ENCODE measurements around the gene WIPF3. TPM values are rescaled to one million over a fixed set of nuclear protein-coding genes. Genes with fewer than 3 reads are reported as not detected.

WIPF3 gene
- total and polyA plus RNA-seq, 2 donors (not counting 1 experiment from before 2014, with no cell fraction given) = not detected

DNA sequence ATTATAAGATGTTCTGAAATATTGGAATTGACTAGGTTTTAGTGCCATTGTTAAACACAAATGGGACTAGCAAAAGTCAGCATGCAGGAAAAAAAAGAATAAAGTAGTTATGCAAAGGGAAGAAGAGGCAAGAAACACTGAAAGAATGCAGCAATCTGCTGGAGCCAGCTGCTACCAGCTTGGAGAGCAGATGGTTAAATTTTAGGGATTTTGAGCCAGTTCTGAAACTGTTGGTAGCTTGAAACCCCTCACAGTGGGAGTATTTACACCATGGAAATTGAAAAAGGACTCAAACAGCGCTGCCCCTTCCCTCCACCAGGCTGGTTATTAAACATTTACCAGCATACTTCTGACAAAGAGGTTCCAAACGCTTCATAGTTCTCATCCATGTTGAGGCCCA is 142.3 kb downstream of the WIPF3 start:
- no peak overlapping the region for H3K9ac ChIP-seq (ENCODE audit: low read length)
- Mint-ChIP-seq H3K27ac (no peak overlapping the region), H3K27me3 (no peaks in the 10 kb centered on the region), H3K4me3 (no peak overlapping the region), H3K4me1 (no peaks in the 10 kb centered on the region), H3K9me3 (ENCODE audit: insufficient read depth) (no peaks in the 10 kb centered on the region)
- intact Hi-C loops (cut with micrococcal nuclease) = no loop called here
- no peaks in the 10 kb centered on the region for H3K27me3 ChIP-seq (replicated peaks in 1 of 4; ENCODE audit: control extremely low read depth in 1 of 4, control insufficient read depth in 3 of 4, insufficient read depth in 4 of 4, low read length in 3 of 4)
- no peak for TF ChIP-seq EZH2 (IDR thresholded peaks at IDR 0.05; ENCODE audit: borderline replicate concordance, insufficient read depth, low read depth, low read length, poor library complexity, severe bottlenecking)
- TF ChIP-seq, protein P1, sequence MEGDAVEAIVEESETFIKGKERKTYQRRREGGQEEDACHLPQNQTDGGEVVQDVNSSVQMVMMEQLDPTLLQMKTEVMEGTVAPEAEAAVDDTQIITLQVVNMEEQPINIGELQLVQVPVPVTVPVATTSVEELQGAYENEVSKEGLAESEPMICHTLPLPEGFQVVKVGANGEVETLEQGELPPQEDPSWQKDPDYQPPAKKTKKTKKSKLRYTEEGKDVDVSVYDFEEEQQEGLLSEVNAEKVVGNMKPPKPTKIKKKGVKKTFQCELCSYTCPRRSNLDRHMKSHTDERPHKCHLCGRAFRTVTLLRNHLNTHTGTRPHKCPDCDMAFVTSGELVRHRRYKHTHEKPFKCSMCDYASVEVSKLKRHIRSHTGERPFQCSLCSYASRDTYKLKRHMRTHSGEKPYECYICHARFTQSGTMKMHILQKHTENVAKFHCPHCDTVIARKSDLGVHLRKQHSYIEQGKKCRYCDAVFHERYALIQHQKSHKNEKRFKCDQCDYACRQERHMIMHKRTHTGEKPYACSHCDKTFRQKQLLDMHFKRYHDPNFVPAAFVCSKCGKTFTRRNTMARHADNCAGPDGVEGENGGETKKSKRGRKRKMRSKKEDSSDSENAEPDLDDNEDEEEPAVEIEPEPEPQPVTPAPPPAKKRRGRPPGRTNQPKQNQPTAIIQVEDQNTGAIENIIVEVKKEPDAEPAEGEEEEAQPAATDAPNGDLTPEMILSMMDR (IDR thresholded peaks at IDR 0.05) = no peak
- POLR2A ChIA-PET = no interaction called here
- no peak overlapping the region for H3K4me3 ChIP-seq (ENCODE audit: control extremely low read depth in 1 of 5, extremely low read depth in 1 of 5, insufficient read depth in 1 of 5, low read depth in 2 of 5, low read length in 4 of 5)
- H4K20me1 ChIP-seq (ENCODE audit: control insufficient read depth, insufficient read depth, low read length, poor library complexity, severe bottlenecking) = no peaks in the 10 kb centered on the region
- no peaks in the 10 kb centered on the region for H3K4me1 ChIP-seq (ENCODE audit: control insufficient read depth in 2 of 2, insufficient read depth in 2 of 2, low read length in 2 of 2)
- no peak overlapping the region for H3K27ac ChIP-seq (ENCODE audit: low read length in 2 of 2)
- H3K36me3 ChIP-seq (replicated peaks in 1 of 2; ENCODE audit: control extremely low read depth in 1 of 2, control insufficient read depth in 1 of 2, extremely low read depth in 1 of 2, insufficient read depth in 2 of 2, low read length in 1 of 2) = peaks cover 2 to 51% of the 10 kb centered on the region in 2 experiments
- DNase-seq = no peak
- no peak overlapping the region for H2AFZ ChIP-seq (ENCODE audit: insufficient read depth, low read depth, low read length, poor library complexity, severe bottlenecking)
- H3K79me2 ChIP-seq (ENCODE audit: control insufficient read depth, insufficient read depth, low read length) = no peaks in the 10 kb centered on the region
- H3K4me2 ChIP-seq (replicated peaks; ENCODE audit: low read depth, low read length, poor library complexity, severe bottlenecking) = no peak overlapping the region
- peaks cover 0 to 16% (median 0%) of the 10 kb centered on the region in 3 donors for H3K9me3 ChIP-seq (ENCODE audit: control extremely low read depth in 1 of 3, control insufficient read depth in 2 of 3, insufficient read depth in 1 of 3, low read length in 2 of 3)
- ATAC-seq (ENCODE audit: low read depth) = no peak
- CTCF ChIA-PET = interaction anchor here (1.8 kb wide), 1 partner anchor 114 kb away, joined by 5 read pairs; no protein-coding TSS in a partner anchor
- WGBS (ENCODE audit: insufficient coverage) = 95% methylated on average over 2 of the region's 2 CpGs

DNA sequence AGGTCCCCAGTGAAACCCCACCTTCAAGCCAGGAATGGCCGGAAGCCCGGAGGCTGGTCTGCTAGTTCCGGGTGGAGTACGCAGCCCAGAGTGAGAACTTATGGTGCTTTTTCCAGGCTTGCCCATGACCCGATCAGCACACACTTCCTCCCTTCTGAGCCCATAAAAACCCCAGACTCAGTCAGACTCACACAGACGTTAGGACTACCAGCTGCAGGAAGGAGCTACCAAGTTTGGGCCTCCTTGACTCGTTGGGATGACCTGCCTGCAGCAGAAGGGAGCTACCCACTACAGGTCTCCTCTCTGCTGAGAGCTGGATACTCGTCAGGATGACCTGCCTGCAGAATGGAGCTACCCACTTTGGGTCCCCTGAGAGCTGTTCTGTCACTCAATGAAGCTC is 144.2 kb downstream of the WIPF3 start:
- Histone ChIP-seq H4K20me1 (ENCODE audit: control insufficient read depth, insufficient read depth, low read length, poor library complexity, severe bottlenecking) (no peaks in the 10 kb centered on the region), H3K4me3 (ENCODE audit: control extremely low read depth in 1 of 5, extremely low read depth in 1 of 5, insufficient read depth in 1 of 5, low read depth in 2 of 5, low read length in 4 of 5) (no peak overlapping the region), H3K27ac (ENCODE audit: low read length in 2 of 2) (no peak overlapping the region), H3K79me2 (ENCODE audit: control insufficient read depth, insufficient read depth, low read length) (no peaks in the 10 kb centered on the region), H3K4me1 (ENCODE audit: control insufficient read depth in 2 of 2, insufficient read depth in 2 of 2, low read length in 2 of 2) (no peaks in the 10 kb centered on the region), H3K4me2 (replicated peaks; ENCODE audit: low read depth, low read length, poor library complexity, severe bottlenecking) (no peak overlapping the region), H2AFZ (ENCODE audit: insufficient read depth, low read depth, low read length, poor library complexity, severe bottlenecking) (no peak overlapping the region), H3K9me3 (ENCODE audit: control extremely low read depth in 1 of 3, control insufficient read depth in 2 of 3, insufficient read depth in 1 of 3, low read length in 2 of 3) (peaks cover 0 to 16% (median 0%) of the 10 kb centered on the region in 3 donors), H3K36me3 (replicated peaks in 1 of 2; ENCODE audit: control extremely low read depth in 1 of 2, control insufficient read depth in 1 of 2, extremely low read depth in 1 of 2, insufficient read depth in 2 of 2, low read length in 1 of 2) (peaks cover 2 to 39% of the 10 kb centered on the region in 2 experiments), H3K9ac (ENCODE audit: low read length) (no peak overlapping the region), H3K27me3 (replicated peaks in 1 of 4; ENCODE audit: control extremely low read depth in 1 of 4, control insufficient read depth in 3 of 4, insufficient read depth in 4 of 4, low read length in 3 of 4) (no peaks in the 10 kb centered on the region)
- no peak for TF ChIP-seq EZH2 (IDR thresholded peaks at IDR 0.05; ENCODE audit: borderline replicate concordance, insufficient read depth, low read depth, low read length, poor library complexity, severe bottlenecking)
- TF ChIP-seq, protein P1 (IDR thresholded peaks at IDR 0.05) = no peak
- no peak overlapping the region for H3K27ac Mint-ChIP-seq
- CTCF ChIA-PET = interaction anchor here (1.2 to 4.2 kb wide), 2 partner anchors 15 to 111 kb away, joined by 4 to 21 read pairs; no protein-coding TSS in a partner anchor
- H3K4me1 Mint-ChIP-seq = peaks cover 4% of the 10 kb centered on the region
- DNase-seq (no peak), ATAC-seq (ENCODE audit: low read depth) (no peak)
- H3K27me3 Mint-ChIP-seq = no peaks in the 10 kb centered on the region
- POLR2A ChIA-PET = no interaction called here
- 95% methylated on average over 8 of the region's 8 CpGs for WGBS (ENCODE audit: insufficient coverage)
- H3K9me3 Mint-ChIP-seq (ENCODE audit: insufficient read depth) = no peaks in the 10 kb centered on the region
- H3K4me3 Mint-ChIP-seq = no peak overlapping the region
- intact Hi-C loops (cut with micrococcal nuclease) = no loop called here
